ENCODE measurements around the gene SLC22A7. TPM values are rescaled to one million over a fixed set of nuclear protein-coding genes. Genes with fewer than 3 reads are reported as not detected.

SLC22A7 gene
- total RNA-seq, 1 donor from 2014 or later: not detected

DNA sequence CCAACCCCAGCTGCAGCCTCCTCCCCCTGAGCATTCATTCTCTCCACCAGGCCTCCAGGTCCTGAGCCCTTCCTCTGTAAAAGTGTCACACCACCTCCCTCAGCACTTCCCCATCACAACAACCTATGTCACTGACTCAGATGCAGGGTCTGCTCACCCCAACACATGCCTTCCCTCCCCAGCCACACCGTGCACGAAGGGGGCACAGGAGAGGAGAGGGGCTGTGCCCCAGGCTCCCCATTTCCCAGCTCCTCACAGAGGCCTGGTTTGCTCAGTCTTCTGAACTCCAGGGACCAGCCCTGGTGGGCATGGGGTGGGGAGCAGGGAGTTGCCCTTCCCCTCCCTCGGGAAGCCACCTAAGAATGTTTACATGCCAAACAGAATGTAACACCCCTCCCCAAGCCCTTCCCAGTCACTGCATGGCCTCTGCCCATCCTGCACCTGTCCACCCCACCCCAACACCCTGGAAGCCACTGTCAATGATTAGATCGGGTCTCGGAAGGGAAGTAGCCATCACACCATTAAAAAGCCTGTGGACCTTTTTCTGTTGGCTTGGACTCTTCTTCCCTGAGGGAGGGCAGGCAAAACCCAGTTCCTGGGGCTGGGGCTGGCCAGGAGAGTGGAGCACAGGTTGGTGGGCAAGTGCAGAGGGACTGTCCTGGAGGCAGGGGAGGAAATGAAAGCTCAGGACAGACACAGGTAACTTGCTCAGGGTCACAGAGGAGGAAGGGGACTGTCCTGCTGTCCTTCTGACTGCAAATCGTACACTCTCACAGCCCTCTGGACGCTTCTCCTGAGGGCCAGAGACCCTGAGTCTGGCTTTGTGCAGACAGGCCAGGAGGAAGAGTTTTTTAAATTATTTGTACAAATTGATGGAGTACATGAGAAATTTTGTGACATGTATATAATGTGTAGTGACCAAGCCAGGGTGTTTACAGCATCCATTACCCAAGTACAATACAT, 10.1 kb upstream of the SLC22A7 start:
- H3K27ac Mint-ChIP-seq (ENCODE audit: unreplicated experiment): no peak overlapping the region
- no peaks in the 10 kb centered on the region for H3K36me3 Mint-ChIP-seq (ENCODE audit: low read depth, unreplicated experiment)
- H3K9me3 Mint-ChIP-seq (ENCODE audit: unreplicated experiment): no peaks in the 10 kb centered on the region
- no peak overlapping the region for H3K4me3 Mint-ChIP-seq (ENCODE audit: unreplicated experiment)
- DNase-seq (ENCODE audit: low spot score): no peak
- peaks cover 5% of the 10 kb centered on the region for H3K27me3 Mint-ChIP-seq (ENCODE audit: unreplicated experiment)
- TF ChIP-seq CTCF (IDR thresholded peaks at IDR 0.05; ENCODE audit: unreplicated experiment): no peak
- peaks cover 4% of the 10 kb centered on the region for H3K4me1 Mint-ChIP-seq (ENCODE audit: unreplicated experiment)

DNA sequence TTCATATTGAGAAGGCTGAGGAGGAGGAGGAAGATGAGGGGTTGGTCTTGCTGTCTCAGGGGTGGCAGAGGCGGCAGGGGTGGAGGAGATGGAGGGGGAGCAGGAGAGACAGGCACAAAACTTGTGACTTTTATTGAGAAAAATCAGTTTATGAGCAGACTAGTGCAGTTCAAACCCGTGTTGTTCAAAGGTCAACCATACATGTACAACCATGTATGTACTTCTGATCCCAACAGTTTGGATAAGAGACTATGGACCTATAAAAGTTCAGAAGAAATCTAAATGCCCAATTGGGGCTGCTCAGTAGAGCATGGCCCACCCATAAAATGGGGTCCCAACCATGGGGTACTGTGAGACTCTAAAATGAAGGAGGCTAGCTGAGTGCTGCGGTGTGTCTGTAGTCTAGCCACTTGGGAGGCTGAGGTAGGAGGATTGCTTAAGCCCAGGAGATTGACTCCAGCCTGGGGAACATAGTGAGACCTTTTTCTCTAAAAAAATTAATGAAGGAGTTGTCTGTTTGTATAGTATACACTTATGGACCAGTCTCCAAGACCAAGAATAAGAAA, 7.6 kb upstream of the SLC22A7 start:
- H3K27me3 Mint-ChIP-seq (ENCODE audit: unreplicated experiment): peaks cover 5% of the 10 kb centered on the region
- no peak overlapping the region for H3K4me3 Mint-ChIP-seq (ENCODE audit: unreplicated experiment)
- no peaks in the 10 kb centered on the region for H3K36me3 Mint-ChIP-seq (ENCODE audit: low read depth, unreplicated experiment)
- H3K27ac Mint-ChIP-seq (ENCODE audit: unreplicated experiment): no peak overlapping the region
- H3K4me1 Mint-ChIP-seq (ENCODE audit: unreplicated experiment): peaks cover 4% of the 10 kb centered on the region
- no peak for TF ChIP-seq CTCF (IDR thresholded peaks at IDR 0.05; ENCODE audit: unreplicated experiment)
- no peaks in the 10 kb centered on the region for H3K9me3 Mint-ChIP-seq (ENCODE audit: unreplicated experiment)
- no peak for DNase-seq (ENCODE audit: low spot score)

- no peak for TF ChIP-seq CTCF (IDR thresholded peaks at IDR 0.05; ENCODE audit: unreplicated experiment)
- Mint-ChIP-seq H3K4me3 (ENCODE audit: unreplicated experiment) (no peak overlapping the region), H3K4me1 (ENCODE audit: unreplicated experiment) (peaks cover 4% of the 10 kb centered on the region), H3K9me3 (ENCODE audit: unreplicated experiment) (no peaks in the 10 kb centered on the region), H3K36me3 (ENCODE audit: low read depth, unreplicated experiment) (no peaks in the 10 kb centered on the region), H3K27me3 (ENCODE audit: unreplicated experiment) (peaks cover 4% of the 10 kb centered on the region), H3K27ac (ENCODE audit: unreplicated experiment) (no peak overlapping the region)
- no peak for DNase-seq (ENCODE audit: low spot score)
Measured at GRCh38 chr6:43290905-43291355, 7.1 kb upstream of the SLC22A7 start.

GRCh38 chr6:43291708-43292107, 6.4 kb upstream of the SLC22A7 start:
- DNase-seq (ENCODE audit: low spot score): no peak
- Mint-ChIP-seq H3K4me3 (ENCODE audit: unreplicated experiment) (no peak overlapping the region), H3K36me3 (ENCODE audit: low read depth, unreplicated experiment) (no peaks in the 10 kb centered on the region), H3K4me1 (ENCODE audit: unreplicated experiment) (peaks cover 4% of the 10 kb centered on the region), H3K27ac (ENCODE audit: unreplicated experiment) (no peak overlapping the region), H3K27me3 (ENCODE audit: unreplicated experiment) (peaks cover 3% of the 10 kb centered on the region), H3K9me3 (ENCODE audit: unreplicated experiment) (no peaks in the 10 kb centered on the region)
- TF ChIP-seq CTCF (IDR thresholded peaks at IDR 0.05; ENCODE audit: unreplicated experiment): no peak

DNA sequence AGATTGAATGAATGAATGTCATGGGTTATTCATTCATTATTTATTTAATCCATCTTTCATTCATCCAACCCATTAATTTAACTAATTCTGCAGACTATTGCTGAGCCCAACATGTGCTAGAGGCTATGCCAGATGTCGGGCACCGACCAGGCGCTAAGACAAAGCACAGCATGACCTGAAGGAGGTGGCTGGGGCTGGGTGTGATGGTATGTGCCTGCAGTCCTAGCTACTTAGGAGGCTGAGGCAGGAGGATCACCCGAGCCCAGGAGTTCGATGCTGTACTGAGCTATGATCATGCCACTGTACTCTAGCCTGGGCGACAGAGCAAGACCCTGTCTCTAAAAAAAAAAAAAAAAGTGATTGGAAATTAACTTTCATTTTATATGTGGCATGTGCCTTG, 5.7 kb upstream of the SLC22A7 start:
- Mint-ChIP-seq H3K27me3 (ENCODE audit: unreplicated experiment) (peaks cover 5% of the 10 kb centered on the region), H3K4me3 (ENCODE audit: unreplicated experiment) (no peak overlapping the region), H3K4me1 (ENCODE audit: unreplicated experiment) (peaks cover 4% of the 10 kb centered on the region), H3K36me3 (ENCODE audit: low read depth, unreplicated experiment) (no peaks in the 10 kb centered on the region), H3K27ac (ENCODE audit: unreplicated experiment) (no peak overlapping the region), H3K9me3 (ENCODE audit: unreplicated experiment) (no peaks in the 10 kb centered on the region)
- no peak for TF ChIP-seq CTCF (IDR thresholded peaks at IDR 0.05; ENCODE audit: unreplicated experiment)
- no peak for DNase-seq (ENCODE audit: low spot score)

All from endothelial cell (in vitro differentiated cells).